T1000 (cell line): Measurements from ENCODE around the gene MSL3B.

ENCODE experiments used
- DNase-seq: peaks from one replicate; lab custom pipeline; 2025; ENCODE audit warnings: mixed read lengths; lab: John Stamatoyannopoulos, UW

Gene MSL3B

DNA sequence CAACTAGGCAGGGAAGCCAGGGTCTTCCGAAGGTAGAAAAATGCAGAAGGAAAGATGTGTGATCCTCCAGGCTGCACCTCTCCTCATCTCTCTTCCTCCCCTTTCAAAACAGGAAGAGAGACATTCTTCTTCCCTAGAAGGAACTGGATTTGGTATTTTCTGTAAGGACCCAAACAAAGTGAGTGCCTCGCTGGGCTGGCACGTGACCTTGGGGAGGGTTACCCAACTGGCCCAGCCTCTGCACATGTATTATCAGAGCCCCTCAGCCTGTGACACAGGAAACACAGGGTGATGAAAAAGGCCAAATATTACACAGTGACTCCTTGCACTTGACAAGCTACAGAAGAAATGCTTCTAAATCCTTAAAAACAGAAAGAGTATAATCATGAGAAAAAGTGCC is 16.1 kb downstream of the MSL3B start:
- DNase-seq: no peak

DNA sequence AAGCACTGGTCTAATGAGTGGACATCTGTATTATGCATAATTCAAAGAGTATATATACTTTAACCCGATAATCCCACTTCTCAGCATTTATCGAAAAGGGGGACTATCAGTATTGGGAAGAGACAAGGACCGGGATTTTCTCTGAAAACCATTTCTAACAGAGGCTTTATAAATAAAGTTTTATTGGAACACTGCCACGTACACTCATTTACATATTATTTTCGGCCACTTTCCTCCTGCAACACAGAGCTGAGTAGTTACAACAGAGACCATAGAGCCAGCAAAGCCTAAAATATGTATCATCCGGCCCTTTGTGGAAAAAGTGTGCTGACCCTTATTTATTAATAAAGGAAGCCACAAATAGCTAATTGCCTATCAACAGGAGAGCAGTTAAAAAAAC is 17.0 kb downstream of the MSL3B start:
- DNase-seq: no peak

DNA sequence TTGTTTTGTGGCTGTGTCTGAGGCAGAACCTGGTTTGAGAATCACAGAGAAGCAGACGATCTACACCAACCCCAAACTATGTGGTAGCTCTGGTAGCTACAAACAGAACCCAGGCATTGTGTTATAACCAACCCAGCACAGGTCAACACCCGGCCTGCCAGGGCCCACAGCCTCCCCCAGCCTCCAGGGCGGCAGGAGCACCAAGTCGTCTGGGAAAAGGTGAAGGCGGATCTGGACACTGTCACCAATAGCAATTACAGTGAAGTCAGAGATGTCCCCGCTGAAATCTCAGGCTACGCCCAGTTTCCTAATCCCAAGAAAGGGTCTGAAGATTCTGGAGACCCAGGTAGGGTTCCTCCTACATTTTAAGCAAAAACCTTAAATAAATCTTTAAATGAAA is 17.4 kb downstream of the MSL3B start:
- no peak for DNase-seq

DNA sequence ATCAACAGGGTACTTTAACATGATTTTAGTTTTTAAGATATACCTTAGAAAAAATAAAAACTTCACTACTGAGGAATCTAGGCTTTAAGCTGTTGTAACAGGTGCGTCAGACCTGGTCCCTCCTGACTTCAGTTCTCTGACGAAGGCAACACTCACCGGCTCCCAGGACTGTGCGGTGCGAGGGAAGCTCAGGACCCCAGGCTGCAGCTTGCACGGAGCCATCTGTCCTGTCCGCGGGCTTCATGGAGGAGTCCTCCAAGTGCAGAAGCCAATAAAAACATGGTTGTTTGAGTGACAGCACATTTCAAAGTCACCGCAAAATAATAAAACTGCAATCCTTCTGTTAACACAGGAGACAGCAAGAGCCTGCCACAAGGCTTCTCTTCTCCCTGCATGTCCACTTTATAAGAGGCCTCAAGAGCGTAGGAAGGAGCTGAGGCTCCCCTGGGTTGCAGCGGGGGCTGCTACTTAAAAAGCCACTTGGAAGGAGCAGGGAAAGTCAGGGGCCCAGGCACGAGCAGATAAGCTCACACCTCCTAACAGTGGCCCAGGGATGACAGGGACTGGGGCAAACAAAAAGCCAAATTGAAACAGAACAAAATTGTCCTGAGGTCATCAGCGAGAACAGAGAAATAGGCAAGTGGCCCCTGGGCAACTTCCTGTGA is 18.4 kb downstream of the MSL3B start:
- no peak for DNase-seq

DNA sequence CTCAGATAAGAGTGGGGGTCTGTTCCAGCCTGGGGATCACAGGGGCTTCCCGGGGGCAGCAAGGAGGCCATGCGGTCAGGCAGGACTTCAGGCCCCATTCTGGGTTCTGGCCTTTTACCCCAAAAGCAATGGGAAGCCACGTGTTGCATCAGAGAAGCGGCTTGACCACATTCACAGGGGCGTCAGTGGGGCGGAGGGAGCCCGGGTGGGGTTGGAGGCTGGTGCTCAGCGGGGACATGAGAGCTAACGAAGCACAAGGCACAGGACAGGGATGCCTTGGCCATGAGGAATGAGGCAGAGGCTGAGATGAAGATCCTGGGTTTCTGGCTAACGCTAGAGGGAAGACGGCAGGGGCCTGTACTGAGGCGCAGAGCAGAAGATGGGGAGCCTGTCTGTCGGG is 19.9 kb downstream of the MSL3B start:
- DNase-seq: no peak

DNA sequence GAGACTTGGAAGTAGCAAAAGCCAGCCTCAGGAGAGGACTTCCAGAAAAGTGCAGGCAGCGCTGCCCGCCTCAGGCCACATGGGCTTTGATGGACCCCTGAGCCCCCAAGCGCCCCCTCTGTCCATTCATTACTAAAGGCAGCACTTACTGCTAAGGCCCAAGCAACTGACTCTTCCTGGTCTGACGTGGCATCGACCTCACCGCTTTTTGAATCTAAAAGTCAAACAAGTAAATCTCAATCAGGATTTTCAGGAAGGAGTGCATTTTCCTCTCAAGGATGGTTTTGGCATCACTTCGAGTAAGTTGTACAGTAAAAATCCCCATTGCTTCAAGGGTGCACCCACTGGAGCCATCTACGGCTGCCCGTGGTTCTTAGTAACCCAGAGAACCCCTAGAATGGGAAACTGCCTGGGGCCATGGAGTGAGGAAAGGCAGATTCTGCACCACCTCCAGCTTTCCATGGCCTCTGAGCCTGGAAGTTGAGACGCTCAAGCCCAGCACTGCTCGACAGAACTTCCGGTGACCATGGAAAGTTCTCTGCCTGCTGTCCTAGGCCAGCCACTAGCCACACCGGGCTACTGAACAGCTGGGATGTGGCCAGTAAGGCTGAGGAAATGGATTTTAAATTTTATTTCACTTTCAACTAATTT is 20.8 kb downstream of the MSL3B start:
- DNase-seq: no peak

DNA sequence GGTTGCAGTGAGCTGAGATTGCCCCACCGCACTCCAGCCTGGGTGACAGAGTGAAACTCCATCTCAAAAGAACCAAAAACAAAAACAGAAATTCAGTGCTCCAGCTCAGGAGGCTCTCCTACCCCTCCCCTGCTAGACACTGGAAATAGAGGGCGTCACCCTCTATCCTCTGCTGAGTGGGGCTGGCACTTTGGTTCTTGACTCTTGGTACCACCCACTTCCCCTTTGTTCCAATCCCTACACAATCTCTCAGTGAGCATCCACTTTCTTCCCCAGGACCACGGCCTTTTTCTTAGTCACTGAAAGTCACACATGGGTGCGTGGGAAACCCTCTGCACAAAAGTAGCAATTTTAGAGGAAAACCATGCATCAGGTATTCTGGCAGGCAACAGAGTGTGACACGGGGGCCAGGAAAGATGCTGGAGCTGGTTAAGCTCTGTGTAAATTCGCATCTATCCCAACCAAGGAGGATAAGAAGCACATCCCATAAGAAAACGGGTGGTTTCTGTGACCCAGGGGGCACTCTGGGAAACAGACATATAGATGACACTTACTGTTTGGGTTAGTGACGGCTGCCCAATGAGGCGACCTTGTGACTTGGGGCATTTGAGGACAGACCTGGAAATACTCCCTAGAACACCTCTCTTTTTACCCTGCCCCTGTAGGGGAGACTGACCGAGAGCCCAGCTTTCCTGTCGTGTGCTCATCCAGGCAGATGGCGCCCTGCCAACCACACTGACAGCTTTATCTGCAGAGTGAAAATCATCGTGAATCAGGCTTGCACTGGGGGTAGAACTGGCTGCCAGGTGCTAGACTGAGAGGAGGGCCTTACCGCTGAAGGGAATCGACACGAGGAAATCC is 21.6 kb downstream of the MSL3B start:
- no peak for DNase-seq

DNA sequence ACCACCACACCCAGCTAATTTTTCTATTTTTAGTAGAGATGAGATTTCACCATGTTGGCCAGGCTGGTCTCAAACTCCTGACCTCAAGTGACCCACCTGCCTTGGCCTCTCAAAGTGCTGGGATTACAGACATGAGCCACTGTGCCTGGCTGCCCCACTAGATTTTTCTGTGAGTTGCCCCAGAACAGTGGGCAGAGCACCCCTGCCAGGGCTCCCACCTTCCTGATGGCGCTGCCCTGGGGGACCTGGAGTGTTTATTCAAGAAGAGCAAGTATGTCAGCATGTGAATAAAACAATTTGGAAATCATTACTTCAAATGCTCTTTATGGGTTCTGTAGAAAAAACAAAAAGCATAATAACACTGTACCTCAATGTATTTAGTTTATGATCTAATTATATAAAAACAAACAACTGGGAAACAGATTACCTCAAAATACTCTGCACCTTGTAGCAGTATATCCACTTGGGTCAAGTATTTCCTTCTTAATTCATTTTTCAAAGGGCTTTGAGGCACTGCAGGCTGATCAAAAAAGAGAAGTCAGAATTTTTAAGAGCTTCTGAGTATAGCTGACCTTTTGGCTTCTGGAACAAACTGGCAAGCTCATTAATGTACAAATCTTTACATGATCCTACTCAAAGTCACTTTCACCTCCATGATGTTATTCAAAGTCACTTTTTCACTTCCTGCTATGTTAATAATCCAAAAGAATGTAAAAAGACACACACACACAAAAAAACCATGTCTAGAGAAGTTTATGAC is 22.7 kb downstream of the MSL3B start:
- DNase-seq: no peak

DNA sequence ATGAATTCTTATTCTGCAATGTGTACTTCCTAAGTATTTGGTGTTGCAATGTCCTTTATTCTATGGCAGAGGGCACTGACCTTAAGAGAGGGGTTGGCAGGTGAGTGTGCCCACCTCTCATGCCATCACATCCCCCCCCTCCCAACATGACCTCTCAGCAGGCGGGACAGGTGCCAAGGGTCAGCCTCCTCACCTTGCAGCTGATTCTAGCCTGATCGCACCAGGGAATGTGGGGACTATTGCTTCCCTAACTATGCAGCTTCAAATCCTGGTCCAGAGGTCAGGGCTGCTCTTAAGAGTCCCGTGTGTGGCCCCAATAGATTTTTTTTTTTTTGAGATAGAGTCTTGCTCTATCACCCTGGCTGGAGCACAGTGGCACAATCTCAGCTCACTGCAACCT is 23.4 kb downstream of the MSL3B start:
- no peak for DNase-seq

DNA sequence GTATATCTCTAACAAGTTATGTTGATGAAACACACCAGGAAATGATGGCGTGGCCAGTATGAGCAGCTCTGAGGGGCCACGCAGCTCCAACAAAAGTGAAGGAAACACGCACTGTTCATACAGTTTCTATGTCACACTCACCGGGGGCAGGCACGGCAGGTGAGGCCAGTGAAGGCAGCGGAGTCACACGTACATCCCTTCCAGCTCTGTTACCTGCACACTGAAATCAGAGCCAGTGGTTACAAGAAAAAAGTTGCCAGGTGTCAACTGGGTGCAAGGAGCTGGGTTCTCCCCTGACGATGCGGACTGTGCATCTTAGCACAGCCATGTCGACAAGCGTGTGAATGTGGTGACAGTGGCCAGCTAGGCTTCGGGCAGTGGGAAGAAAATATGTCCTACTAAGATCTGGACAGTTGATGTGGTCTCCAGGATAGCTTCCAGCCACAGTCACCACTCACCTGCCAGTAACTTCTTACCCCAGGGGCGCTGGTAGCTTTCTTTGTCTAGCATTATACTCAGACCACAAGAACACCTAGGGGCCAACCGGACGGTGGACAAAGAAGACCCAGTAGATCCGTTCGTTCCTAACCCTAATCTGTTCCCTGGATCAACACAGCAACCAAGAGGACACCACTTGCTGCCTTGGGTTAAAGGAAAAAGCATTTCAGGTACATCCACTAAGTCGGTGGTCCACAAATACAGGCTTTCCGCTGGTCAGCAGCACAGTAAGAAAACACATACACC is 23.9 kb downstream of the MSL3B start:
- DNase-seq: no peak

DNA sequence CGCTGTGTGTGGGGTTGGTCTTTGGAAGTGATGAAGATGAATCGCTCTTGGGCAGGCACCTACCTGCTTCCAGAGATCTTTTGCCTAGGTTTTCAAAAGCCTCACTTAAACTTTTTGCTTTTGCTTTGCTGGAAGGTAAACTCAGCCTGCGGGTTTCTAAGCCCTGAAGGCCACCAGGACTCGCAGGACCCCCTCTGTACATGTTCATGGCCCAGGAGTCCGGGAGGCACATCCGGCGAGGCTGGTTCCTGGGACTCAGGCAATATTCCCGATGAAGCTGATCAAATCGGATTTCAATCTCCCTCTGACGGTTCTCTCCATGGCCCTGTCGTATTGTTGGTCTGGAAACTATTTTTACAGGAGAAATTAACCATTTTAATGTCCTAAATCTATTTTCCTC is 27.0 kb downstream of the MSL3B start:
- no peak for DNase-seq

DNA sequence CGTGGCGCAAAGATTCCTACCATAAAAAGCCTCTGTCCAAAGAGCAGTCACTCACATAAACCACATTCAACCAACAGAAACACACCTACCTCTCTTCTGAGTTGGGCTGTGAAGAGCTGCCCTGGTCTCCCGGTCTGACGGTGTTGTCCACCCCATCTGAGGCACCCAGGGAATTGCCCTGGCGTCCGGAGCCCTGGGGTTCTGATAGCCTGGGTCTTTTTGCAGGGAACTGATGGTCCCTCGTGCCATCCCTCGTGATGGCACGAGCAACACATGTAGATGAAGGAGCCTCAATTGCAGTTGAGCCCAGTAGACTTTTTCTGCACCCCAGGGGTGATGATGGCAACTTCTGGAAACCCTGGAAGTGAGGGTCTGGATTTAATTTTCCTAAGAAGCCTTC is 27.7 kb downstream of the MSL3B start:
- DNase-seq: no peak

DNA sequence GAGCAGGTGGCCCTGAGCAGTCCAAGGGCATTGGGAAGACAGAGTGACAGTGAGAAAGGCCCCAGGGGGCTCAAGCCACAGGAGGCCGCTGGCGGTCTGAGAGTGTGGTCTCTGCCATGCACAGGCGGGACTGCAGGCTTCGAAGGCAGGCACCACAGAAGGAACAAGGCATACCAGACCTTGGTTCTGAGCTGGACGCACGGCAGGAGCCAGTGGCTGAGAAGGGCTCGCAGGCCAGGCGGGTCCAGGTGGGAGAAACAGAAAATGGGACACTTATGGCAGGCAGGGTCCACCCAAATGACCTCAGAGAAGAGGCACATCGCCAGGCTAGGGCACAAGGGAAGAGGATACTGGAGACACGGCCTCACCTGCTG is 28.8 kb downstream of the MSL3B start:
- DNase-seq: no peak

DNA sequence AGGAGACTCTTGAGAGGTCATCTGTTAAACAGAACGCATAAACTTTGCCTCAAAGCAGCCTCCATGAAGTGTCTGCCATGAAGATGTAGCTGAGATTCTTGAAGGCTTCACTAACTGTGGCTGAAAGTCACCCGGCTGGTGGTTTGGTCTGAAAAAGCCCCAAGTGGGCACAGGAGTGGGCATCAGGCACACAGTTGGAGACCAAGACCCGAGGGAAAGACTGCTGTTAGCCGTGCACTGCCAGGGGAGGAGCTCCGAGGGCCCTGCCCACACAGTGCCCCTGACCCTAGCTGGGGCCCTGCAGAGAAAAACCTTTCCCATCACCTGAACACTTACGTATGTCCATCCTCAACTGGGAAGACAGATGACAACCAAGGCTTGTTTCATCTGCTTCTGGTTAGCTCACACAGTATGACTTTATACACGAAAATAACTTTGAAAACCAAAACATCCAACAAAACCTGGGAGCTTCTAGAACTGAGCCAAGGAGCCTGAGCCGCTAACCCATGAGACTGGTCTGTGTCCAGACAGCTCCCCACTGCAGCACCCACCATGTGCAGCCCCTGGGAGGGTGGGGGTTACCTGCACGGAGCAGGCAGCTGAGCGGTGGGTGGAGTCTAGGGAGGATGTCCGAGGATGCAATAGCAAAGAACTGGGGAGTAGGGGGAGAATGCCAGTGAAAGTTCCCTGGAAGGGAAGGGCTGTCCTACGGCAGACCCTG is 29.3 kb downstream of the MSL3B start:
- DNase-seq: no peak

DNA sequence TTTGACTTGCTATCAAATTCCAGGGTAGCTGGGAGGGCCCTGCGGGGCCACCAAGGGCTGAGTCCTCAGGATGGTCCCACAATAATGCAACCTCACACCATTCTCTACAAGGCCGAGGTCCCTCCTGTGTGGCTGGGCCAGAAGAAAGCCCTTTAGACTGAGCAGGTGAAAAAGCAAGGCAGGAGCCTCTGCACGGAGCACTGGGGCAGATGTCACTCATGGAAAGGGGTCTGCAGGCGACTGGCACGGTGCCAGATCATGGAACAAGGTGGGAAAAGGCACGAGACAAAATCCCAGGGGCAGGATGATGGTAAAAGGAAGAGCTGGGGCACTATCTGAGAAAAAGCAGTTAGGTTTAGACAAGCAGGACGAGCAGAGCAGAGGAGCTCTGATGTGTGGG is 29.9 kb downstream of the MSL3B start:
- no peak for DNase-seq

DNA sequence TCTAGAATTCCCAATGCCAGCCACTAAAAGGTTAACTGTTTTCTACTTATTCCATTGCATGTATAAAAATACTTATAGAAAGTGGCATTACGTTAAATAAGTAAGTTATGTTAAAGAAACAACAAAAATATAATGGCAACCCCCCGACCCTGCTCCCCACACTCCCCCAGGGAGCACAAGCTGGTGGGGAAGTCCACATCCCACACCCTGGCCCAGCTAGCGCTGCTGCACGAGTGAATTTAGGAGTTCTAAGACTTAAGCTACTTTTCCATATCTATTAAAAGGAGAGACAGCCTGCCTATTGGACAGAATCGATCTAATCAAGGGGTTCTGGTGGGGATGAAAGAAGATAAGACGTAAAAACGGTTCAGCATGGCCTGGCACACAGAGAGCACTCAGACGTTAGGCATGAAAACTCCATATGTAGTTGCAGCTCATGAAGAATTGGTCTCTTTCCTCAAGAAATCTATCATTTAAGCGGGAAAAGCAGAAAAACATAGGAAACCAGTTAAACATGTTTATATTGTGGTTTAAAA is 30.4 kb downstream of the MSL3B start:
- DNase-seq: no peak

DNA sequence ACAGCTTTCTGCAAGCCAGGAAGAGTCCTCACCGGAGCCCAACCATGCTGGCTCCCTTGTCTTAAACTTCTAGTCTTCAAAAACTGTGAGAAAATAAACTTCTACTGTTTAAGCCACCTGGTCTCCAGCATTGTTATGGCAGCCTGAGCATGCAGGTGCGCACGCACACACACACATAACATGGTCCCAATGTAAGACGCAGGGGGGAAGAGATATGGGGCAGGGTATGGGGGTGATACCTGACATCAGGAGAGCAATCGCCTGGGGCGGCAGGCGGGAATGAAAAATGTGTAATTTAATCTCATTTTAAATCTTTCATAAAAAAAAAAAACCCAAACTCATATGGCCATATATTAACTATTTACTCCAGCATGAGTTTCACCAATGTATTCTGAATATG is 31.8 kb downstream of the MSL3B start:
- DNase-seq: no peak

DNA sequence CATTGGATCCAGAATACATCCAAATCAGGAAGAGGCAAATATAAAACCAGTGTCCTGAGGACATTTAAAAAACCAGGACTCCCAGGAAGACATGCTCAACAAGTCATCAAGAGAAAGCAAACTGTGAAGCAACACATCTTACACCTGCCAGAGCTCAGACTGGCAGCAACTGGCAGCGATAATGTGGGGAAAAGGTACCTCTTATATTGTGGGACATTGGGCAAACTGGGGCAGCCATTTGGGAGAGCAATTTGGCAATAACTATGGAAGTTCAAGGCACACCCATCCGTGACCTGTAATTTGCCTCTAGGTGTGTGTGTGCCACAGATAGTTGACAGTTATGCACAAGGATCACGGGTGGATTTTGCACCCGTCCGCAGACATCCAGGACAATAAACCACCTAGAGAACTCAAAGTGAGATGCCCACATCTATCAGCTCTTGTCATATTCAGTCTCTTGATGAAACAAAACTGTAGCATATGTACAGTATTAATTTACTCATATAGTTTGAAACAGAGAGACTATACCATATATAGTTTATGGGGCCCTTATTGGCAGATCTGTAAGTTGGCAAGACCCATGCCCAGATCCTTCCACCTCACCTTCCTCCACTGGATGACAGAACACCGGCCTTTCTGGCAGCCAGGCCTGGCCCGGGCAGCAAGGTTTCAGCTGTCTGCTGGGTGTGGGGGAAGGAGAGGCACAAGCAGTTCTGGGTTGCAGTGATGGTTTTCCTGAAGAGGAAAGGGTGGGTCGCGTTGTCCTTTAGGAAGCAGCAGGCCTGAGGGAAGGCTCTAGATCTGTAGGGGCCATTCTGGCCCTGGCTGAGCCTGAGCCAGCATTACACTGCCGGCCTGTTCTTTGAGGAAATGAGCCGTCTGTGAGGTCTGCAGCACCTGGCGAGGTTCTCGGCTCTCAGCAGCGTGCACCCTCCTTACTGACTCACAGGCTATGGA is 32.7 kb downstream of the MSL3B start:
- DNase-seq: no peak

DNA sequence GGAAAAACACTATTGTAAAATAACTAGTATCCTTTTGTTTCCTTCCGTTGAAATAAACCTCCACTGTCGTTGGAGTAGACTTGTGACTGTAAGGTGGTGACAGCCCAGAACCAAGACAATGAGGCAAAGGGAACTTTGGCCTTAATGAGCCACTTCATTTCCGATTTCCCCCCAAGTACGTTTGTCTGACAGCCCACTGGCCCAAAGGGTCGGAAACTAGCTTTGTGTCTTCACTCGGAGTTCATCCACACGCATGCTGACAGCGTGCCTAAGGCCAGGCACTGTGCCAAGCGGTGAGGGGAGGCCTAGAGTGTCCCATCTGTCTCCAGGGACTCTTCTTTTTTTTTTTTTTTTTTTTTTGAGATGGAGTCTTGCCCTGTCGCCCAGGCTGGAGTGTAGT is 34.8 kb downstream of the MSL3B start:
- no peak for DNase-seq

DNA sequence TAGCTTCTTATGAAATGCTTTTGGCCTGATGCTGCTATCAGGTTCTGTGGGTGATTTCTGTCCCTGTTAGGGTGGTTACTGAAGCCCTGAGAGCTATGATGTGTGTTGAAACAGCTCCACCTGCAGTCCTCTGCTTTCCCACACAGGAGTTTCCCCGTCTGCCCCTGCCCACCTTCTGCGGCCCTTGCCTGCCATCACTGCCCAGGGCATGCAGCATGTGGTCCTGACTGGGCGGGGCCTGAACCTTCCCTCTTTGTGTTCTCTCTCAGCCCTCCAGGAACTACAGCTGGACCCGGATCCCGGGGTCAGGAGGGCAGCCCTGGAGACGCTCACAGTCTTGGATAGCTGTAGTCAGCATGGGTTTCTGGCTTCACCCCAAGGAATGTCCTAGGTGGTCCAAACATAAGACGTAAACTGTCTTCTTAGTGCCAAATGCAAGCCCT is 35.3 kb downstream of the MSL3B start:
- no peak for DNase-seq
